Trophoblast cell (in vitro differentiated cells and primary cell): Measurements from ENCODE around the gene MLXIP.
"Not testable (repeated sequence)": the region's sequence is repeated elsewhere in the genome, so short reads cannot be mapped to it uniquely, and the experiment has no call there.

Experiments
- DNase-seq, 2 donors: peaks; one replicate each; pipeline ENCODE4 v3.0.0-alpha.2; 2016
- H2AFZ ChIP-seq: 2 replicates; pipeline ENCODE4 v1.6.1; 2013; ENCODE audit warnings: low read length, moderate library complexity, mild to moderate bottlenecking; ENCODE audit not compliant: insufficient read depth, poor library complexity
- H2AK5ac ChIP-seq: 2 replicates; pipeline ENCODE4 v1.6.1; 2013; ENCODE audit warnings: mild to moderate bottlenecking, low read length
- H2BK120ac ChIP-seq: 2 replicates; pipeline ENCODE4 v1.6.1; 2013; ENCODE audit warnings: low read length, mild to moderate bottlenecking, moderate library complexity; ENCODE audit not compliant: insufficient read depth, poor library complexity
- H2BK12ac ChIP-seq: 2 replicates; pipeline ENCODE4 v1.6.1; 2013; ENCODE audit warnings: mild to moderate bottlenecking, low read length, moderate library complexity
- H2BK5ac ChIP-seq: 2 replicates; pipeline ENCODE4 v1.6.1; 2013; ENCODE audit warnings: low read length, low read depth, moderate library complexity, mild to moderate bottlenecking; ENCODE audit not compliant: poor library complexity
- H3K14ac ChIP-seq: 2 replicates; pipeline ENCODE4 v1.6.1; 2013; ENCODE audit warnings: mild to moderate bottlenecking, low read length
- H3K18ac ChIP-seq: 2 replicates; pipeline ENCODE4 v1.6.1; 2013; ENCODE audit warnings: mild to moderate bottlenecking, low read length
- H3K23ac ChIP-seq: 2 replicates; pipeline ENCODE4 v1.6.1; 2013; ENCODE audit warnings: low read length
- H3K27ac ChIP-seq: 2 replicates; pipeline ENCODE4 v1.5.1; 2013; ENCODE audit warnings: low read depth, mild to moderate bottlenecking, inconsistent platforms, low read length, moderate library complexity
- H3K27me3 ChIP-seq: 2 replicates; pipeline ENCODE4 v1.6.1; 2013; ENCODE audit warnings: inconsistent platforms, mild to moderate bottlenecking, low read length, moderate library complexity; ENCODE audit not compliant: insufficient read depth
- H3K36me3 ChIP-seq, 2 experiments: 1 replicate in 1 of 2; 2 replicates in 1 of 2; pipeline ENCODE4 v1.6.1; 2013; ENCODE audit warnings: low read length in 2 of 2, mild to moderate bottlenecking in 2 of 2, moderate library complexity in 1 of 2; ENCODE audit not compliant: insufficient read depth in 2 of 2, control insufficient read depth in 1 of 2
- H3K4ac ChIP-seq: 2 replicates; pipeline ENCODE4 v1.6.1; 2013; ENCODE audit warnings: low read depth, mild to moderate bottlenecking, low read length, moderate library complexity
- H3K4me1 ChIP-seq, 2 experiments: 1 replicate in 1 of 2; 2 replicates in 1 of 2; pipeline ENCODE4 v1.6.1; 2013; ENCODE audit warnings: low read length in 2 of 2, mild to moderate bottlenecking in 2 of 2, moderate library complexity in 1 of 2; ENCODE audit not compliant: insufficient read depth in 2 of 2, control insufficient read depth in 1 of 2
- H3K4me2 ChIP-seq: 2 replicates; pipeline ENCODE4 v1.6.1; 2013; ENCODE audit warnings: inconsistent platforms, mild to moderate bottlenecking, low read length, moderate library complexity
- H3K4me3 ChIP-seq: 2 replicates; pipeline ENCODE4 v1.5.1; 2013; ENCODE audit warnings: mild to moderate bottlenecking, low read depth, low read length, inconsistent platforms
- H3K79me1 ChIP-seq: one replicate; pipeline ENCODE4 v1.6.1; 2013; ENCODE audit warnings: low read length
- H3K79me2 ChIP-seq: 2 replicates; pipeline ENCODE4 v1.6.1; 2013; ENCODE audit warnings: low read length, mild to moderate bottlenecking; ENCODE audit not compliant: control insufficient read depth, insufficient read depth, poor library complexity
- H3K9ac ChIP-seq: 2 replicates; pipeline ENCODE4 v1.6.1; 2013; ENCODE audit warnings: mild to moderate bottlenecking, low read length
- H3K9me3 ChIP-seq: 2 replicates; pipeline ENCODE4 v1.6.1; 2013; ENCODE audit warnings: low read depth, mild to moderate bottlenecking, control low read depth, inconsistent platforms, low read length; ENCODE audit not compliant: insufficient read depth
- H4K12ac ChIP-seq: 2 replicates; pipeline ENCODE4 v1.6.1; 2013; ENCODE audit warnings: low read depth, mild to moderate bottlenecking, low read length, moderate library complexity
- H4K8ac ChIP-seq: 2 replicates; pipeline ENCODE4 v1.6.1; 2013; ENCODE audit warnings: low read depth, mild to moderate bottlenecking, low read length, moderate library complexity
- H4K91ac ChIP-seq: one replicate; pipeline ENCODE4 v1.6.1; 2013; ENCODE audit warnings: low read depth, mild to moderate bottlenecking, low read length, moderate library complexity
- WGBS: extraction: QIAGEN DNeasy Blood & Tissue Kit; methylation state at CpG from one replicate; pipeline ENCODE4 v1.1.7; 2013; ENCODE audit warnings: missing lambda C conversion rate; ENCODE audit not compliant: insufficient read length, insufficient coverage; ENCODE audit errors: extremely low coverage; 5-methylcytosine and 5-hydroxymethylcytosine counted together

The MLXIP gene

GRCh38 chr12:122054842-122055520, 23.6 kb upstream of the MLXIP start:
- Histone ChIP-seq H2AK5ac (no peak overlapping the region), H3K4ac (no peak overlapping the region), H3K4me3 (no peak overlapping the region), H3K23ac (no peak overlapping the region), H3K4me2 (no peak overlapping the region), H3K27me3 (no peaks in the 10 kb centered on the region), H3K79me1 (no peaks in the 10 kb centered on the region), H4K91ac (no peak overlapping the region), H4K8ac (no peak overlapping the region), H3K9me3 (no peaks in the 10 kb centered on the region), H2AFZ (no peak overlapping the region), H4K12ac (no peak overlapping the region), H3K27ac (no peak overlapping the region), H3K9ac (no peak overlapping the region), H3K18ac (no peak overlapping the region), H2BK120ac (no peak overlapping the region), H3K36me3 (peaks cover 3 to 4% of the 10 kb centered on the region in 2 experiments), H2BK12ac (no peak overlapping the region), H3K14ac (no peak overlapping the region), H3K79me2 (no peaks in the 10 kb centered on the region), H3K4me1 (peaks cover 6 to 8% of the 10 kb centered on the region in 2 experiments), H2BK5ac (no peak overlapping the region)
- no CpG with 5 or more reads among the region's 27 CpGs for WGBS
- no peak for DNase-seq

DNA sequence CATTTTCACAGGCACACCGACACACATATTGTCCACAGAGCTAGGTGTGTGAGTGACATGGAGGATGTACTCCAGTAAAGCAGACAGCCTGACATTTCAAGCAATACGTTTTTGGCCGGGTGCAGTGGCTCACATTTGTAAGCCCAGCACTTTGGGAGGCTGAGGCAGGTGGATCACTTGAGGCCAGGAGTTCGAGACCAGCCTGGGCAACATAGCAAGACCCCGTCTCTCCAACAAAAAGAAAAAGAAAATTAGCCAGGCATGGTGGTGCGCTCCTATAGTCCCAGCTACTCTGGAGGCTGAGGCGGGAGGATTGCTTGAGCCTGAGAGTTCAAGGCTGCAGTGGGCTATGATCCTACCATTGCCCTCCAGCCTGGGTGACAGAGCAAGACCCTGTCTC, 22.1 kb upstream of the MLXIP start:
- not testable (repeated sequence) for H3K79me2 ChIP-seq, H3K4me1 ChIP-seq, H3K9ac ChIP-seq, H2BK12ac ChIP-seq, H3K27ac ChIP-seq, H4K91ac ChIP-seq, H3K36me3 ChIP-seq, H3K79me1 ChIP-seq, H2AFZ ChIP-seq, H3K4me3 ChIP-seq, H2BK120ac ChIP-seq, H3K9me3 ChIP-seq, H3K27me3 ChIP-seq, H2BK5ac ChIP-seq, H3K14ac ChIP-seq, H4K12ac ChIP-seq, H3K4me2 ChIP-seq, H3K4ac ChIP-seq, H3K18ac ChIP-seq, H4K8ac ChIP-seq, H3K23ac ChIP-seq, DNase-seq, H2AK5ac ChIP-seq
- no CpG with 5 or more reads among the region's 7 CpGs for WGBS

- Histone ChIP-seq H4K12ac (no peak overlapping the region), H3K36me3 (peaks cover 6 to 9% of the 10 kb centered on the region in 2 experiments), H3K79me2 (no peaks in the 10 kb centered on the region), H2AK5ac (peak overlapping the region; percentile 44), H3K14ac (no peak overlapping the region), H2AFZ (no peak overlapping the region), H3K18ac (no peak overlapping the region), H2BK120ac (no peak overlapping the region), H4K91ac (no peak overlapping the region), H3K4ac (no peak overlapping the region), H3K4me3 (no peak overlapping the region), H3K4me1 (peaks cover 9 to 10% of the 10 kb centered on the region in 2 experiments), H3K9ac (no peak overlapping the region), H2BK5ac (no peak overlapping the region), H2BK12ac (no peak overlapping the region), H3K27ac (no peak overlapping the region), H3K79me1 (no peaks in the 10 kb centered on the region), H4K8ac (no peak overlapping the region), H3K4me2 (no peak overlapping the region), H3K27me3 (no peaks in the 10 kb centered on the region), H3K9me3 (no peaks in the 10 kb centered on the region), H3K23ac (no peak overlapping the region)
- no peak for DNase-seq
- no CpG with 5 or more reads among the region's 11 CpGs for WGBS
Measured at GRCh38 chr12:122057007-122057735, 21.4 kb upstream of the MLXIP start.

GRCh38 chr12:122057769-122058168, 20.8 kb upstream of the MLXIP start:
- H3K27me3 ChIP-seq: no peaks in the 10 kb centered on the region
- H3K9me3 ChIP-seq: no peaks in the 10 kb centered on the region
- no peak overlapping the region for H3K14ac ChIP-seq
- no peaks in the 10 kb centered on the region for H3K79me2 ChIP-seq
- H3K4me2 ChIP-seq: no peak overlapping the region
- peaks cover 4% of the 10 kb centered on the region for H3K79me1 ChIP-seq
- peaks cover 15 to 16% of the 10 kb centered on the region in 2 experiments for H3K4me1 ChIP-seq
- no peak overlapping the region for H3K4ac ChIP-seq
- H3K18ac ChIP-seq: no peak overlapping the region
- no peak overlapping the region for H4K12ac ChIP-seq
- no peak overlapping the region for H2BK12ac ChIP-seq
- H3K27ac ChIP-seq: no peak overlapping the region
- peaks cover 6 to 9% of the 10 kb centered on the region in 2 experiments for H3K36me3 ChIP-seq
- no peak overlapping the region for H3K9ac ChIP-seq
- no CpG with 5 or more reads among the region's 3 CpGs for WGBS
- no peak overlapping the region for H3K23ac ChIP-seq
- no peak overlapping the region for H4K91ac ChIP-seq
- no peak overlapping the region for H2BK5ac ChIP-seq
- DNase-seq: no peak
- no peak overlapping the region for H2BK120ac ChIP-seq
- no peak overlapping the region for H4K8ac ChIP-seq
- no peak overlapping the region for H2AK5ac ChIP-seq
- no peak overlapping the region for H3K4me3 ChIP-seq
- no peak overlapping the region for H2AFZ ChIP-seq
